GM23338 (cell line): ENCODE measurements around the gene TRAPPC12. TPM values are rescaled to one million over a fixed set of nuclear protein-coding genes. Genes with fewer than 3 reads are reported as not detected.

Source experiments
- ATAC-seq: fragments of 200-7000 bp; cut with Tn5 transposase; 3 replicates; pipeline ENCODE4 v1.9.1; 2020
- DNase-seq: peaks from one replicate; pipeline ENCODE4 v3.0.0-alpha.2; 2015; ENCODE audit warnings: low spot score
- H2AFZ ChIP-seq: fragments of 200-600 bp; sonication (generic); 2 replicates; pipeline ENCODE4 v1.8.0; 2016; ENCODE audit warnings: antibody characterized with exemption, mild to moderate bottlenecking, moderate library complexity
- H3F3A ChIP-seq: fragments of 200-600 bp; sonication (generic); replicated peaks from 2 replicates; pipeline ENCODE4 v1.8.0; 2017; ENCODE audit warnings: antibody characterized with exemption, mixed run types, low read depth
- H3K27ac ChIP-seq: fragments of 200-600 bp; sonication (generic); 2 replicates; pipeline ENCODE4 v1.6.1; 2016; ENCODE audit warnings: low read depth
- H3K27me3 ChIP-seq: fragments of 200-600 bp; sonication (generic); 2 replicates; pipeline ENCODE4 v1.8.0; 2016; ENCODE audit warnings: mild to moderate bottlenecking, mixed run types, moderate library complexity; ENCODE audit not compliant: insufficient read depth
- H3K36me3 ChIP-seq: fragments of 200-600 bp; sonication (generic); 2 replicates; pipeline ENCODE4 v1.8.0; 2016; ENCODE audit warnings: mild to moderate bottlenecking; ENCODE audit not compliant: insufficient read depth
- H3K4me1 ChIP-seq: fragments of 200-600 bp; sonication (generic); 2 replicates; pipeline ENCODE4 v1.8.0; 2016; ENCODE audit warnings: mild to moderate bottlenecking, moderate library complexity; ENCODE audit not compliant: insufficient read depth
- H3K4me2 ChIP-seq: fragments of 200-600 bp; sonication (generic); 2 replicates; pipeline ENCODE4 v1.7.1; 2017; ENCODE audit warnings: mixed run types
- H3K4me3 ChIP-seq: fragments of 200-600 bp; sonication (generic); 2 replicates; pipeline ENCODE4 v1.6.1; 2016; ENCODE audit warnings: mixed run types
- H3K79me2 ChIP-seq: fragments of 200-600 bp; sonication (generic); replicated peaks from 2 replicates; pipeline ENCODE4 v1.8.0; 2017; ENCODE audit warnings: mild to moderate bottlenecking; ENCODE audit not compliant: insufficient read depth
- H3K9me2 ChIP-seq: fragments of 200-600 bp; sonication (generic); 2 replicates; pipeline ENCODE4 v1.8.0; 2017; ENCODE audit not compliant: insufficient read depth
- H4K20me1 ChIP-seq: fragments of 200-600 bp; sonication (generic); replicated peaks from 2 replicates; pipeline ENCODE4 v1.8.0; 2017; ENCODE audit warnings: mild to moderate bottlenecking; ENCODE audit not compliant: insufficient read depth
- H3K27ac Mint-ChIP-seq: 2 replicates; pipeline ENCODE4 v1.8.0; 2020; ENCODE audit warnings: inconsistent platforms, mild to moderate bottlenecking, moderate library complexity, mixed read lengths
- H3K27me3 Mint-ChIP-seq: 3 replicates; pipeline ENCODE4 v1.8.0; 2022; ENCODE audit warnings: low read depth, mild to moderate bottlenecking, moderate library complexity, mixed read lengths, inconsistent platforms; ENCODE audit not compliant: insufficient read depth, poor library complexity
- H3K36me3 Mint-ChIP-seq: 3 replicates; pipeline ENCODE4 v1.8.0; 2021; ENCODE audit warnings: low read depth, mild to moderate bottlenecking, inconsistent platforms, moderate library complexity, mixed read lengths
- H3K4me1 Mint-ChIP-seq: 3 replicates; pipeline ENCODE4 v1.8.0; 2020; ENCODE audit warnings: mild to moderate bottlenecking, inconsistent platforms, mixed read lengths
- H3K4me3 Mint-ChIP-seq: 3 replicates; pipeline ENCODE4 v1.8.0; 2021; ENCODE audit warnings: moderate library complexity, mild to moderate bottlenecking, inconsistent platforms, mixed read lengths
- H3K9me3 Mint-ChIP-seq: 3 replicates; pipeline ENCODE4 v1.8.0; 2020; ENCODE audit warnings: moderate library complexity, mild to moderate bottlenecking, inconsistent platforms, mixed read lengths
- CREB1 ChIP-seq: fragments of 250-450 bp; sonication (Bioruptor Pico); IDR thresholded peaks from 2 replicates; pipeline ENCODE4 v1.5.0; 2020; ENCODE audit warnings: low read depth, mild to moderate bottlenecking, moderate library complexity
- EZH2 ChIP-seq: fragments of 200-600 bp; sonication (generic); IDR thresholded peaks from one replicate; pipeline ENCODE4 v1.8.0; 2017; ENCODE audit warnings: antibody characterized with exemption, mild to moderate bottlenecking, low read depth; ENCODE audit not compliant: unreplicated experiment
- NANOG ChIP-seq: IDR thresholded peaks from 2 replicates; pipeline ENCODE4 v1.6.1; 2016; ENCODE audit warnings: antibody characterized with exemption, borderline replicate concordance
- STAT1 ChIP-seq: IDR thresholded peaks from one replicate; pipeline ENCODE4 v1.6.1; 2016; ENCODE audit warnings: antibody characterized with exemption; ENCODE audit not compliant: unreplicated experiment
- ZNF114 ChIP-seq: fragments of 250-450 bp; sonication (Bioruptor Pico); IDR thresholded peaks from 2 replicates; pipeline ENCODE4 v1.5.0; 2020; ENCODE audit warnings: mild to moderate bottlenecking, moderate library complexity
- ZNF331 ChIP-seq: fragments of 250-450 bp; sonication (Bioruptor Pico); IDR thresholded peaks from 2 replicates; pipeline ENCODE4 v1.5.0; 2020; ENCODE audit warnings: low read depth, mild to moderate bottlenecking, moderate library complexity
- polyA plus RNA-seq: library from polyadenylated mRNA; unstranded; fragments of >200 nt; fragmentation: Nextera tagmentation; extraction: Ambion mirVana; gene quantifications from 2 replicates; pipeline ENCODE4 v1.2.1, GENCODE V29; 2016
- total RNA-seq: library from RNA; depleted of rRNA; stranded (reverse); fragments of >200 nt; shearing (Covaris generic); gene quantifications from 2 replicates; pipeline ENCODE4 v1.2.3, GENCODE V29; 2014
- TF ChIP-seq, protein P1 (sequence below): IDR thresholded peaks from 2 replicates; pipeline ENCODE4 v1.6.1; 2016; ENCODE audit warnings: antibody characterized with exemption
- TF ChIP-seq, protein P2 (sequence below): IDR thresholded peaks from one replicate; pipeline ENCODE4 v1.6.1; 2018; ENCODE audit warnings: antibody characterized with exemption; ENCODE audit not compliant: unreplicated experiment
- TF ChIP-seq, protein P3 (sequence below), 2 experiments: fragments of 200-600 bp in 1 of 2; sonication (generic) in 1 of 2; conservative IDR thresholded peaks; 2 replicates each; pipeline versions ENCODE4 v1.5.1 to v1.6.1; 2016 to 2017; ENCODE audit warnings: antibody characterized with exemption in 2 of 2, low read depth in 2 of 2, mild to moderate bottlenecking in 2 of 2, moderate library complexity in 1 of 2

The TRAPPC12 gene
- total and polyA plus RNA-seq, 2 experiments from 2014 or later, result 48.9 to 57.7 TPM

DNA sequence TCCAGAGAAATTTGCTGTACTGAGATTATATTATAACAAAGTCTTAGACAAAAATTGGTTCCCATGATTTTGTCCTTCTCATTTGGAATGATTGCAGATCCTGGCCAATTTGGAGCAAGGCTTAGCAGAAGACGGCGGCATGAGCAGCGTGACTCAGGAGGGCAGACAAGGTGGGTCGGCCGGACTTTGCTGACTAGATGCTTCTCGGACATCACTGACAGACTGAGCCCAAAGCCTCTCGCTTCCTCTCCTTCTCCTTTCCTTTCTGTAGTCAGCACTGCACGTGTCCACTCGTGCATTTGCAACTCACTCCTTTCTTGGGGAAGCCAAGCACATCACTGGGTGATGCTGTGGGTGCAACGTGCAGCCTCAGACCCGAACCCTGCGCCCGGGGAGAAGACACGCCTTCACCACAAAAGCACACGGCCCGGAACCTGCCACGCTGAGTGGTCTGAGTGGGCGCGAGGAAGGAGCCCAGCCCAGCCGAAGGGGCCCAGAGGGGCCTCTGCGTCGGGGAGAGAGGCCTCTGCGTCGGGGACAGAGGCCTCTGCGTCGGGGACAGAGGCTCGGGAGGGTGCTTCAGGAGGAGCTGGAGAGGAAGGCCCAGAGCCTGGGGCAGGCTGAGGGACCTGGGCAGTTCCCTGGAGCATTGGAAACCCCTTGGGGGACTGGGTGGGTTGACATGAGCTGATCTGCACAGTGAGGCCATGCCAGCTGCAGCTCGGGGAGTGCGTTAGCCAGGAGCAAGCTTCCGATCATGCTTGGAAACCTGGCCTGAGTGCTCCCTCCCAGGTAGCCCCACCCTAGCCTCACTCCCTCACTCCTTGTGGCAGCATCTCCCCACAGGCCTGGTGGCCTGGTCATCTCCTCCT is 78.3 kb downstream of the TRAPPC12 start:
- no peak for TF ChIP-seq EZH2
- TF ChIP-seq CREB1 (CRISPR knock-in tag), result no peak
- H4K20me1 ChIP-seq, result no peaks in the 10 kb centered on the region
- H3K4me1 ChIP-seq, result no peaks in the 10 kb centered on the region
- Mint-ChIP-seq H3K27me3 (peaks cover 7% of the 10 kb centered on the region), H3K27ac (no peak overlapping the region), H3K36me3 (peaks cover 9% of the 10 kb centered on the region), H3K9me3 (no peaks in the 10 kb centered on the region), H3K4me1 (peaks cover 19% of the 10 kb centered on the region), H3K4me3 (no peak overlapping the region)
- H3F3A ChIP-seq, result no peaks in the 10 kb centered on the region
- no peak overlapping the region for H3K27ac ChIP-seq
- no peaks in the 10 kb centered on the region for H3K36me3 ChIP-seq
- no peak overlapping the region for H2AFZ ChIP-seq
- ATAC-seq, result no peak
- no peaks in the 10 kb centered on the region for H3K27me3 ChIP-seq
- no peak overlapping the region for H3K4me3 ChIP-seq
- no peaks in the 10 kb centered on the region for H3K9me2 ChIP-seq
- H3K4me2 ChIP-seq, result no peak overlapping the region
- H3K79me2 ChIP-seq, result no peaks in the 10 kb centered on the region
- no peak for DNase-seq

DNA sequence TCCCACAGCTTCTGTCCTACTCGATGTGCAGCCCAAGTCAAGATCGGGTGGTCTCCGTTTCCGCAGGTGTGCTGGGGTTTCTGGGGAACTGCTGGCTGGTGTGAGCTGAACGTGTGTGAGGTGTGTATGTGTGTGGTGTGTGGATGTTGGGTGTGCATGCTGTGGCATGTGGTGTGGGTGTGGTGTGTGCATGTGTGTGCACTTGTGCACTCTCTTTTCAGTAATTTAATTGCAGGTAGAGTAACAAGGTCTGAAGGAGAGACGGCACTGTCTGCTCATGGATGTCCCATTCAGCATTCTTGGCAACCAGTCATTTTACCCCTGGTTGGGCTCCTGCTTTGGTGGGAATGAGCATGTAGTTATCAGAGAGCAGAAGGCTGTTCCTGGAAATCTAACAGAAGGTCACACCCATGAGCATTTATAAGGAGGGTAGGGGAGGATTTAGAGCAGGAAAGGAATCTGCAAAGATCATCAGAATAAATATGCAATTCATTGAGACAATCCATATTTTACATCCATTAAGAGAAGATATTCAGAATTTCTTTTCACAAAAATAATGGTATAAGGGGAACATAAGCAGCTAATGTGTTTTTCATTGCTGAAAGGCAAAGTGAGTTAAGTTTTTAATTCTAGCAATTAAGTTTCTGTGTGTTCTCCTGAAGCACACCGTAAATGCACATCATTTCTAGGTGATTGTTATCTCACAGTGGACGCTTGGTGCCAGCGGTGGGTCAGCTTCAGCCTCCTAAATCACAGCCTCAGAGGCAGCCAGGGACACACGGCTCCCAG is 79.1 kb downstream of the TRAPPC12 start:
- H3K4me1 Mint-ChIP-seq, result peaks cover 24% of the 10 kb centered on the region
- Histone ChIP-seq H3K27ac (no peak overlapping the region), H2AFZ (no peak overlapping the region), H3F3A (no peaks in the 10 kb centered on the region), H4K20me1 (no peaks in the 10 kb centered on the region), H3K79me2 (no peaks in the 10 kb centered on the region), H3K4me2 (no peak overlapping the region), H3K27me3 (no peaks in the 10 kb centered on the region), H3K4me1 (no peaks in the 10 kb centered on the region), H3K9me2 (no peaks in the 10 kb centered on the region), H3K4me3 (no peak overlapping the region), H3K36me3 (no peaks in the 10 kb centered on the region)
- no peaks in the 10 kb centered on the region for H3K9me3 Mint-ChIP-seq
- ATAC-seq (no peak), DNase-seq (no peak)
- H3K4me3 Mint-ChIP-seq, result no peak overlapping the region
- H3K36me3 Mint-ChIP-seq, result peaks cover 9% of the 10 kb centered on the region
- H3K27ac Mint-ChIP-seq, result no peak overlapping the region
- H3K27me3 Mint-ChIP-seq, result peaks cover 6% of the 10 kb centered on the region
- TF ChIP-seq, protein P1, sequence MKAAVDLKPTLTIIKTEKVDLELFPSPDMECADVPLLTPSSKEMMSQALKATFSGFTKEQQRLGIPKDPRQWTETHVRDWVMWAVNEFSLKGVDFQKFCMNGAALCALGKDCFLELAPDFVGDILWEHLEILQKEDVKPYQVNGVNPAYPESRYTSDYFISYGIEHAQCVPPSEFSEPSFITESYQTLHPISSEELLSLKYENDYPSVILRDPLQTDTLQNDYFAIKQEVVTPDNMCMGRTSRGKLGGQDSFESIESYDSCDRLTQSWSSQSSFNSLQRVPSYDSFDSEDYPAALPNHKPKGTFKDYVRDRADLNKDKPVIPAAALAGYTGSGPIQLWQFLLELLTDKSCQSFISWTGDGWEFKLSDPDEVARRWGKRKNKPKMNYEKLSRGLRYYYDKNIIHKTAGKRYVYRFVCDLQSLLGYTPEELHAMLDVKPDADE, result no peak
- TF ChIP-seq, protein P2, sequence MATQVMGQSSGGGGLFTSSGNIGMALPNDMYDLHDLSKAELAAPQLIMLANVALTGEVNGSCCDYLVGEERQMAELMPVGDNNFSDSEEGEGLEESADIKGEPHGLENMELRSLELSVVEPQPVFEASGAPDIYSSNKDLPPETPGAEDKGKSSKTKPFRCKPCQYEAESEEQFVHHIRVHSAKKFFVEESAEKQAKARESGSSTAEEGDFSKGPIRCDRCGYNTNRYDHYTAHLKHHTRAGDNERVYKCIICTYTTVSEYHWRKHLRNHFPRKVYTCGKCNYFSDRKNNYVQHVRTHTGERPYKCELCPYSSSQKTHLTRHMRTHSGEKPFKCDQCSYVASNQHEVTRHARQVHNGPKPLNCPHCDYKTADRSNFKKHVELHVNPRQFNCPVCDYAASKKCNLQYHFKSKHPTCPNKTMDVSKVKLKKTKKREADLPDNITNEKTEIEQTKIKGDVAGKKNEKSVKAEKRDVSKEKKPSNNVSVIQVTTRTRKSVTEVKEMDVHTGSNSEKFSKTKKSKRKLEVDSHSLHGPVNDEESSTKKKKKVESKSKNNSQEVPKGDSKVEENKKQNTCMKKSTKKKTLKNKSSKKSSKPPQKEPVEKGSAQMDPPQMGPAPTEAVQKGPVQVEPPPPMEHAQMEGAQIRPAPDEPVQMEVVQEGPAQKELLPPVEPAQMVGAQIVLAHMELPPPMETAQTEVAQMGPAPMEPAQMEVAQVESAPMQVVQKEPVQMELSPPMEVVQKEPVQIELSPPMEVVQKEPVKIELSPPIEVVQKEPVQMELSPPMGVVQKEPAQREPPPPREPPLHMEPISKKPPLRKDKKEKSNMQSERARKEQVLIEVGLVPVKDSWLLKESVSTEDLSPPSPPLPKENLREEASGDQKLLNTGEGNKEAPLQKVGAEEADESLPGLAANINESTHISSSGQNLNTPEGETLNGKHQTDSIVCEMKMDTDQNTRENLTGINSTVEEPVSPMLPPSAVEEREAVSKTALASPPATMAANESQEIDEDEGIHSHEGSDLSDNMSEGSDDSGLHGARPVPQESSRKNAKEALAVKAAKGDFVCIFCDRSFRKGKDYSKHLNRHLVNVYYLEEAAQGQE, result no peak
- TF ChIP-seq ZNF114 (CRISPR knock-in tag) (no peak), NANOG (no peak), ZNF331 (CRISPR knock-in tag) (no peak), STAT1 (no peak), CREB1 (CRISPR knock-in tag) (no peak)
- TF ChIP-seq, protein P3, sequence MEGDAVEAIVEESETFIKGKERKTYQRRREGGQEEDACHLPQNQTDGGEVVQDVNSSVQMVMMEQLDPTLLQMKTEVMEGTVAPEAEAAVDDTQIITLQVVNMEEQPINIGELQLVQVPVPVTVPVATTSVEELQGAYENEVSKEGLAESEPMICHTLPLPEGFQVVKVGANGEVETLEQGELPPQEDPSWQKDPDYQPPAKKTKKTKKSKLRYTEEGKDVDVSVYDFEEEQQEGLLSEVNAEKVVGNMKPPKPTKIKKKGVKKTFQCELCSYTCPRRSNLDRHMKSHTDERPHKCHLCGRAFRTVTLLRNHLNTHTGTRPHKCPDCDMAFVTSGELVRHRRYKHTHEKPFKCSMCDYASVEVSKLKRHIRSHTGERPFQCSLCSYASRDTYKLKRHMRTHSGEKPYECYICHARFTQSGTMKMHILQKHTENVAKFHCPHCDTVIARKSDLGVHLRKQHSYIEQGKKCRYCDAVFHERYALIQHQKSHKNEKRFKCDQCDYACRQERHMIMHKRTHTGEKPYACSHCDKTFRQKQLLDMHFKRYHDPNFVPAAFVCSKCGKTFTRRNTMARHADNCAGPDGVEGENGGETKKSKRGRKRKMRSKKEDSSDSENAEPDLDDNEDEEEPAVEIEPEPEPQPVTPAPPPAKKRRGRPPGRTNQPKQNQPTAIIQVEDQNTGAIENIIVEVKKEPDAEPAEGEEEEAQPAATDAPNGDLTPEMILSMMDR (conservative IDR thresholded peaks at IDR 0.05; ENCODE audit: low read depth in 2 of 2), result no peak
